Heart left ventricle (tissue), 16 donors: Measurements from ENCODE around the gene CDX1. TPM values are rescaled to one million over a fixed set of nuclear protein-coding genes. Genes with fewer than 3 reads are reported as not detected.

Source experiments
- ATAC-seq, 4 donors: fragments of 200-7000 bp; cut with Tn5 transposase; one replicate each; pipeline ENCODE4 v1.9.1; 2020 to 2022; ENCODE audit warnings: moderate library complexity in 4 of 4, mild to moderate bottlenecking in 3 of 4, moderate number of reproducible peaks in 1 of 4
- DNase-seq, 5 donors: peaks; one replicate each; pipeline ENCODE4 v3.0.0-alpha.2; 2020
- H3K27ac ChIP-seq, 12 donors: fragments of 200-600 bp; sonication (generic) in 4 of 12; one replicate each; pipeline versions ENCODE4 v1.5.0 to v1.8.0; 2016 to 2022; ENCODE audit warnings: mild to moderate bottlenecking in 2 of 12
- H3K27me3 ChIP-seq, 9 donors: fragments of 200-600 bp; sonication (generic) in 2 of 9; one replicate each; pipeline versions ENCODE4 v1.5.1 to v1.8.0; 2016 to 2022; ENCODE audit warnings: mild to moderate bottlenecking in 3 of 9
- H3K36me3 ChIP-seq, 9 donors: fragments of 200-600 bp; sonication (generic) in 2 of 9; one replicate each; pipeline versions ENCODE4 v1.5.0 to v1.8.0; 2018 to 2022; ENCODE audit warnings: mild to moderate bottlenecking in 2 of 9
- H3K4me1 ChIP-seq, 12 donors: fragments of 200-600 bp; sonication (generic) in 4 of 12; one replicate each; pipeline versions ENCODE4 v1.5.0 to v1.8.0; 2016 to 2022; ENCODE audit warnings: mild to moderate bottlenecking in 3 of 12
- H3K4me3 ChIP-seq, 12 donors: fragments of 200-600 bp; sonication (generic) in 4 of 12; one replicate each; pipeline versions ENCODE4 v1.5.0 to v1.8.0; 2017 to 2022; ENCODE audit warnings: mild to moderate bottlenecking in 9 of 12, moderate library complexity in 4 of 12
- H3K9me3 ChIP-seq, 12 donors: fragments of 200-600 bp; sonication (generic) in 4 of 12; one replicate each; pipeline versions ENCODE4 v1.5.0 to v1.8.0; 2016 to 2022; ENCODE audit warnings: mild to moderate bottlenecking in 1 of 12
- CTCF ChIP-seq, 12 donors: fragments of 200-600 bp; sonication (generic) in 4 of 12; IDR thresholded peaks; one replicate each; pipeline versions ENCODE4 v1.5.0 to v1.8.0; 2018 to 2022; ENCODE audit warnings: antibody characterized with exemption in 12 of 12, mild to moderate bottlenecking in 5 of 12
- POLR2A ChIP-seq, 2 donors: fragments of 450-650 bp; IDR thresholded peaks; one replicate each; pipeline ENCODE4 v1.6.1; 2017; ENCODE audit warnings: antibody characterized with exemption in 2 of 2, mild to moderate bottlenecking in 2 of 2, moderate library complexity in 2 of 2
- WGBS, 4 donors: extraction: QIAGEN DNeasy Blood & Tissue Kit in 2 of 4; methylation state at CpG; one replicate each; pipeline versions ENCODE4 v1.1.5 to v1.1.7; 2013 to 2018; 5-methylcytosine and 5-hydroxymethylcytosine counted together
- intact Hi-C, 10 donors: fragments of 100-400 bp; cut with DNase I; formaldehyde crosslinking; loops; one replicate each; pipeline versions ENCODE4 v1.11.1 to v1.14.2; 2022
- polyA plus RNA-seq, 2 donors: library from polyadenylated mRNA; stranded (reverse); fragments of 200-250 nt; gene quantifications; one replicate each; pipeline ENCODE4 v1.2.3, GENCODE V29; 2013
- total RNA-seq, 9 donors: library from RNA; depleted of rRNA in 2 of 9; stranded (reverse); fragments of >200 nt in 2 of 9; fragmentation: NEBNext Ultra II Directional in 3 of 9; extraction: Animal tissue kit (Norgen Biotek cat#: 25700) in 3 of 9; gene quantifications; one replicate each; pipeline versions ENCODE4 v1.1.0 to v1.2.4, GENCODE V29; 2016 to 2023
- donor health status: ischemic (EF 13 %, LVEDD 7.1; RV severe dilation, severe dysfunction).
- donor health status: healthy with polysubstance abuse.
- donor health status: DM: no; HTN: yes; CAD: no.
- donor health status: DM: no; HTN: no; CAD: no.
- donor health status: ischemic (EF 25% LVEDD 6.9; RV normal size, moderate dysfunction).
- donor health status: ischemic (EF 25% LVEDD 5.7; RV mildly dilated, moderate dysfunction).
- donor health status: healthy.
- donor health status: DM: yes; HTN: yes; CAD: no.
- donor health status: ischemic (EF 35%, LVEDD 5.7; RV mildly dilated, moderate dysfunction).
- donor health status: nonischemic (EF 11% LVEDD 7.7; RV severe dilation, severe dysfunction).
- donor health status: DM: yes; HTN: yes; CAD: no.
- donor health status: PGD.
- donor health status: ischemic (EF 29% LVEDD 5.4; RV normal size, mild dysfunction).
- donor health status: nonischemic (EF 23%, LVEDD 6.1; RV moderate dilation, normal function).

CDX1 gene
- total and polyA plus RNA-seq, 11 donors = 0.17 to 0.29 (median 0.29) TPM; not detected in 8

DNA sequence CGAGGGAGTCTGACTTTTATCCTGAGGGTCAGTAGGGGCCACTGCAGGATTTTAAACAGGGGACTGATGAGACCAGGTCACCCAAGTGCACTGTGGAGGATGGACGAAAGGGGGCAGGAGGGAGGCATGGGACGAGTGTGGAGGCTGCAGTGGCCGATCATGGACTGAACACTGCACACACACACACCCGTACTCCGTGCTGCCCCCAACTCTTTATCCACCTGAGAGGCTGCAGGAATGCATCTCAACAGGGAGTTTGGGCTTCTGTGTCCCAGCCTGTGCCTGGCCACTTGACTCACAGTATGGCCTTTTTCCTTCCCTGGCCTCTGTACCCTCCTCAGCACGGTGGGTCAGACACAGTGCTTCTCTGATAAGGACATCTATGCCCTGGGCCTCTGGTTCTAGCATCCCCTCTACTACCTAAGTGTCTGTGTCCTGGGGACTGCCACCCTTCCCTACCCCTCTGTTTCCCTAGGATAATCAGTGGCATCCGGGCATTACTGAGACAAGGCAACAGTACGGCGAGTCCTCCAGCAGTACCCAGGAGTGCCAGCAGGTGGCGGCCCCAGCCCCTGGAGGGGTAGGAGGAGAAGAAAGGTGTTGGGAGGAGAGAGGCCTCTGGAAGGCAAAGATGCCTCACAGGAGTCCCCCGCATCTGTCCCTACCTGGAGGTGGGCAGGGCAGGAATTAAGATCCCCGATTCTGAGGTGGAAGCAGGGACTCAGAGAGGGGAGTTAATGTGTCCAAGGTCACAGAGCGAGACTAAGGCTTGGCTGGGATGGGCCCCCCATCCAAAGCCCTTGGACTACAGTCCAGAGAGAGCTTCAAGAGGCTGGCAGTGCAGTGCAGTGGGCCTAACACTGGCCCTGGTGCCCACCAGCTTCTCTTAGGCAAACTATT lies 5.1 kb upstream of the CDX1 start:
- no peaks in the 10 kb centered on the region for H3K9me3 ChIP-seq
- DNase-seq (peak; percentile 82 to 91 (median 83)), ATAC-seq (peak; percentile 41 to 70 (median 56))
- TF ChIP-seq POLR2A (IDR thresholded peaks at IDR 0.05) = no peak
- peak; percentile 83 to 95 (median 91) for TF ChIP-seq CTCF (IDR thresholded peaks at IDR 0.05)
- WGBS, 4 donors = 39 to 46% (median 43%) methylated on average over 14 of the region's 14 CpGs
- no peaks in the 10 kb centered on the region for H3K36me3 ChIP-seq
- H3K27ac ChIP-seq = peak overlapping the region in 11 of 12 donors; percentile 37 to 96 (median 84)
- H3K4me1 ChIP-seq = peaks cover 0 to 85% (median 58%) of the 10 kb centered on the region in 12 donors
- intact Hi-C loops = loop anchor here (1.0 to 10.0 kb wide), 8 partner anchors 31 to 276 kb away; partner anchors contain the start of gene TCOF1 (in 1 of the 10)
- H3K27me3 ChIP-seq = peaks cover 0 to 4% (median 0%) of the 10 kb centered on the region in 9 donors
- no peak overlapping the region for H3K4me3 ChIP-seq

DNA sequence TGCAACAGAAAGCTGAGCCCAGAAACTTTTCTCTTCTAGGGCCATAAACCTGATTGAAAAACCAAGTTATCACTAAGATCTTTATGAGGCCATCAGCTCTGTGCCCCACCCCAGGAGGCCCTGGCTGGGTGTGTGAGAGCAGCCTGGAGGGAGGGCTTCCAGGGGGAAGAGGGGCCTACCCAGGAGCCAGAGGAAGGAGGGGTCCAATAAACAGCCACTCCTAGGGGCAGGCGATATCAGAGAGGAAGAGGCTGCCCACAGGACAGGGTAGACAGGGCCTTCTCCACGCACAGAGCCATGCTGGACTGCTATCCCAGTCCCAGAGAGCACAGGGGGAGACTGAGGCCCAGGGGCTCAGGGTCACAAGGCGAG lies 4.5 kb upstream of the CDX1 start:
- WGBS, 4 donors = 91 to 96% (median 93%) methylated on average over 3 of the region's 3 CpGs
- Histone ChIP-seq H3K4me1 (peaks cover 0 to 82% (median 58%) of the 10 kb centered on the region in 12 donors), H3K4me3 (no peak overlapping the region), H3K36me3 (no peaks in the 10 kb centered on the region), H3K27me3 (peaks cover 0 to 11% (median 2%) of the 10 kb centered on the region in 9 donors), H3K9me3 (no peaks in the 10 kb centered on the region), H3K27ac (peak overlapping the region in 11 of 12 donors; percentile 6 to 94 (median 81))
- no peak for DNase-seq
- intact Hi-C loops = loop anchor here in 4 of 10 donors (5.0 to 10.0 kb wide), 4 partner anchors 190 to 275 kb away; partner anchors contain the start of gene TCOF1 (in 1 of the 4)
- no peak for TF ChIP-seq POLR2A (IDR thresholded peaks at IDR 0.05)
- TF ChIP-seq CTCF (IDR thresholded peaks at IDR 0.05) = no peak
- ATAC-seq = no peak

DNA sequence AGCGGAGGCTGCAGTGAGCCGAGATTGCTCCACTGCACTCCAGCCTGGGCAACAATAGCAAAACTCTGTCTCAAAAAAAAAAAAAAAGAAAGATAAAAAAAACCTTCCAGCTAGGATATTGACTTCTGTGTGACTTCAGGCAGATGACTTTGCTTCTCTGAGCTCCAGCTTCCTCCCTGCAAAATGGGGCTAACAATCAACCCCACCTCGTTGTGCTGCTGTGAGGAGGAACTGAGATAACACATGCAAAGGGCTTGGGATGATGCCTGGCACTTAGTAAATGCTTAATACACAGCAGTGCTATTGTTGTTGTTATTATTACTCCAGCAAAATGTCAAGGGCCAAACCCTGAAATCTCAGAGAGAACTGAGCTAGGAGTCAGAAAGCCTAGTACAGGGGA lies 3.5 kb upstream of the CDX1 start:
- H3K4me3 ChIP-seq = no peak overlapping the region
- ATAC-seq (no peak), DNase-seq (no peak)
- TF ChIP-seq POLR2A (IDR thresholded peaks at IDR 0.05) (no peak), CTCF (IDR thresholded peaks at IDR 0.05) (no peak)
- H3K27me3 ChIP-seq = peaks cover 0 to 18% (median 6%) of the 10 kb centered on the region in 9 donors
- H3K9me3 ChIP-seq = no peaks in the 10 kb centered on the region
- intact Hi-C loops = loop anchor here in 4 of 10 donors (5.0 to 10.0 kb wide), 4 partner anchors 189 to 274 kb away; partner anchors contain the start of gene TCOF1 (in 1 of the 4)
- 60 to 74% (median 69%) methylated on average over 3 of the region's 3 CpGs for WGBS, 4 donors
- peak overlapping the region in 11 of 12 donors; percentile 60 to 94 (median 72) for H3K27ac ChIP-seq
- H3K36me3 ChIP-seq = no peaks in the 10 kb centered on the region
- H3K4me1 ChIP-seq = peaks cover 0 to 74% (median 55%) of the 10 kb centered on the region in 12 donors

DNA sequence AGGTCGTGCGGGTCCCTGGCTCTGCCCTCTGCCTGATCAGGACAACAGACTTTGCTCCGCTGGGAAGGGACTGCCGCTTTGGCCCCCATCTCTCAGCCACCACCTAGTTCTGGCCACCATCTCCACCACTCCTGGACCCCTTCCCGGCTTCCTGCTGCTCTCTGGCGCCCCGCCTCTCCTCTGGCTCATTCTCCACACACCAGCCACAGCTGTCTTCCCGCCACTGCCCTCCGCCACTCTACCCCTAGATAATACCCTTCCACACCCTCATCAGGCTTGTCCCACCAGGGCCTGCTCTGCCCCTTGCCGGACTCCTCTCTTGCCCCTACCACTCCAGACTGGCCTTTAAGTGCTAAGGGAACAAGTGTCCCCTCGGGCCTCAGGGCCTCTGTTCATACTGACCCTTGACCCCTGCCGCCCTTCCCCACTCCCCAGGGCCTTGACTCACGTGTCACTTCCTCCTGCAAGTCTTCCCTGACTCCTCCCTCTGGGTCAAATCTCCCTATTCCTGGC lies 3.0 kb upstream of the CDX1 start:
- peak; percentile 12 to 59 (median 49) for ATAC-seq
- peaks cover 0 to 24% (median 6%) of the 10 kb centered on the region in 9 donors for H3K27me3 ChIP-seq
- intact Hi-C loops = loop anchor here in 4 of 10 donors (5.0 to 10.0 kb wide), 4 partner anchors 189 to 274 kb away; partner anchors contain the start of gene TCOF1 (in 1 of the 4)
- peaks cover 0 to 73% (median 49%) of the 10 kb centered on the region in 12 donors for H3K4me1 ChIP-seq
- H3K9me3 ChIP-seq = no peaks in the 10 kb centered on the region
- TF ChIP-seq POLR2A (IDR thresholded peaks at IDR 0.05) (no peak), CTCF (IDR thresholded peaks at IDR 0.05) (peak in 5 of 12 donors; percentile 15 to 47 (median 35))
- no peak overlapping the region for H3K4me3 ChIP-seq
- WGBS, 4 donors = 37 to 50% (median 44%) methylated on average over 11 to 13 of the region's 13 CpGs
- peak; percentile 76 to 87 (median 82) for DNase-seq
- H3K27ac ChIP-seq = peak overlapping the region; percentile 23 to 94 (median 72)
- no peaks in the 10 kb centered on the region for H3K36me3 ChIP-seq
